Hematopoietic multipotent progenitor cell treated with erythropoietin and hydrocortisone succinate and interleukin-3 and kit ligand, for 6 days (in vitro differentiated cells): Measurements from ENCODE around the gene CACNB3.
A peak's percentile ranks its signal among the peaks of the same experiment; 100 is the strongest.
"Not testable (repeated sequence)": the region's sequence is repeated elsewhere in the genome, so short reads cannot be mapped to it uniquely, and the experiment has no call there.

ENCODE experiments used
- DNase-seq: peaks from one replicate; pipeline ENCODE4 v3.0.0-alpha.2; 2015

Gene CACNB3

GRCh38 chr12:48819986-48820725 lies 1.9 kb downstream of the CACNB3 start:
- no peak for DNase-seq

- no peak for DNase-seq
These were observed 3.8 kb downstream of the CACNB3 start for GRCh38 chr12:48822139-48822538.

GRCh38 chr12:48822711-48823110 lies 4.4 kb downstream of the CACNB3 start:
- no peak for DNase-seq

- DNase-seq, result no peak
These were observed 5.0 kb downstream of the CACNB3 start for GRCh38 chr12:48823281-48823680.

- DNase-seq, result peak; percentile 0
These were observed 5.8 kb downstream of the CACNB3 start for GRCh38 chr12:48824112-48824511.

- DNase-seq, result peak; percentile 1
These were observed 6.6 kb downstream of the CACNB3 start for GRCh38 chr12:48824905-48825304.

GRCh38 chr12:48826209-48826855 lies 8.0 kb downstream of the CACNB3 start:
- no peak for DNase-seq

GRCh38 chr12:48827026-48827425 lies 8.7 kb downstream of the CACNB3 start:
- no peak for DNase-seq

- DNase-seq, result no peak
These were observed 9.3 kb downstream of the CACNB3 start for GRCh38 chr12:48827513-48828096.

GRCh38 chr12:48828293-48828692 lies 10.0 kb downstream of the CACNB3 start:
- no peak for DNase-seq

- DNase-seq, result no peak
These were observed 10.7 kb downstream of the CACNB3 start for GRCh38 chr12:48828841-48829575.

GRCh38 chr12:48831257-48831656 lies 13.0 kb downstream of the CACNB3 start:
- no peak for DNase-seq

GRCh38 chr12:48832321-48833060 lies 14.2 kb downstream of the CACNB3 start:
- DNase-seq, result no peak

GRCh38 chr12:48838048-48838447 lies 19.8 kb downstream of the CACNB3 start:
- DNase-seq, result no peak

GRCh38 chr12:48842021-48842420 lies 23.7 kb downstream of the CACNB3 start:
- not testable (repeated sequence) for DNase-seq

- peak; percentile 99 for DNase-seq
These were observed 33.8 kb downstream of the CACNB3 start, which contains the start of gene DDX23 for GRCh38 chr12:48851883-48852733. Gene DDX23, minus strand, starts transcription at chr12:48852163. Its CDS starts 6,381 bp downstream, at chr12:48845782.

- peak; percentile 96 for DNase-seq
These were observed 34.7 kb downstream of the CACNB3 start for GRCh38 chr12:48852734-48853688.

GRCh38 chr12:48854488-48854887 lies 36.2 kb downstream of the CACNB3 start:
- DNase-seq, result no peak

- DNase-seq, result not testable (repeated sequence)
These were observed 36.6 kb downstream of the CACNB3 start for GRCh38 chr12:48854932-48855331.

GRCh38 chr12:48856379-48856778 lies 38.1 kb downstream of the CACNB3 start:
- DNase-seq, result no peak
